HG02623 (cell line): Measurements from ENCODE around the gene TMOD3.

Experiments used
- ATAC-seq: cut with Tn5 transposase; IDR thresholded peaks from one replicate; pipeline ENCODE4 v1.9.1; 2021; ENCODE audit warnings: moderate library complexity; ENCODE audit not compliant: unreplicated experiment

The TMOD3 gene

DNA sequence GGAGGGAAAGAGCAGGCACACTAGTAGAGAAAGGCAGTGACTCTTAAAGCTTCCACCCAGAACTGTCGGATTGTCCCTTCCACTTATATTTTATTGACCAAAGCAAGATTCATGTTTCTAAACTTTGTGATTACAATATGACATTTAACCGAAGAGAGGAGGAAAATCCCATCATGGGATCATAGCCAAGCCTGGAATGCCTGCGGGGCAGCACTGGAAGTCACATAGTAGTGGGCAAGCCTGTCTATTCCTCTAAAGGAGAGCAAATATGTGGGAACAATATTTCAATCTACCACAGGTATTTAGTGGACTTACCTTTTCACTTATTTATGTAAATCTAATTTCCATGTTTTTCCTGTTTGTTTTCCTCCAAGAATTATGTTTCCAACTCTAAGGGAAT, 3.8 kb upstream of the TMOD3 start:
- no peak for ATAC-seq

DNA sequence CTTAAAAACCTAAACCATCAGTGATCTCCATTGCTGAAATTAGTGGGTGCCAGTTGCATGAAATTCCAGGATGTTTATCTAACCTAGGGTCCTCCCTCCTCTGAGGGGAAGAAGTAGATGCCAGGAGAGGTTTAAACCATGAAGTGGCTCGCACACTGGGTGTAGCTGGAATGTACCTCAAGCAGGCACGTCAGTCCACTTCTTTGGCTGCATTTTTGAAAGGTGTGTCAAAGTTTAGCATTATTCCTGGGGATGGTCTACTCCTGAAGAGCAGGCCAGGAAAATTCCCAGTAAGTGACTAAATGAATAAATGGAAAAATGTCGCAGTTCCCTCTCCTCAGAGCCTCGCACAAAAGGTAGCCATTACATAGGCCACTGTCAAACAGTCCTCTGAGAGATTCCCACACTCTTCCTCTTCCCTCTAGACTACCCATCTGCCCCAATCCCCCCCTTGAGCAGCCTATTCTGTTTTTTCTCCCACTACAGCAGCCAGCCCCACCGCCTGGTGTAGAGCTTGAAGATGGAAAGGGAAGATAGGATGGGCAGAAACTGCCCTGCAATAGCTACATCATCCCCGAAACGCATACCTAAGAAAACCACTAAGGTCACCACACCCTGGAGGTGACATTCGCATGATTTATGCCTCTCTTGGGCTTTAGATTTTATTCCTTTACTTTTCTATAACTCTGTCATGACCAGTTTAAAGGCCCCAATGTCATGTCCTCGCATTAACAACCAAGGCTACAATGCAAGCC, 655 bp upstream of the TMOD3 start:
- no peak for ATAC-seq

GRCh38 chr15:51830276-51830806, 888 bp downstream of the TMOD3 start:
- ATAC-seq, result no peak

GRCh38 chr15:51833772-51834171, 4.3 kb downstream of the TMOD3 start:
- ATAC-seq, result no peak

- ATAC-seq, result no peak
Measured at GRCh38 chr15:51837792-51838251, 8.4 kb downstream of the TMOD3 start.

DNA sequence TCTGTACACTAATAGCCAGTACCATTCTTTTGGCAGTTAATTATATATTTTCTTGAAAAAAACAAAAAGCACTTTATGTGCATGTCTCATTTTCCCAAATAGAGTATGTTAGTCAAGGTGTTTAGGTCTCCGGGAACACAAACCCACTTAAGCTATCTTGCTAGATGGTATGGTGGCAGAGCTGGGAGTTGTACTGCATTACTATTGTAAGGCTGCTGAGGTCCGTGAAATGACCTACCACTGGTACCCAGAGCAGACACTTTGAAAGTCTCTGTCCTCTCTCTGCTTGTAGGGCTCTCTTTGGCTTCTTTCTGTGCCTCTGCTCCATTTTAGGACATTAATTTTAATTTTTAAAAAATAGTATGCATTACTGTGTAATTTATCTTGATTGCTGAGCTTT, 8.8 kb downstream of the TMOD3 start:
- ATAC-seq, result no peak

DNA sequence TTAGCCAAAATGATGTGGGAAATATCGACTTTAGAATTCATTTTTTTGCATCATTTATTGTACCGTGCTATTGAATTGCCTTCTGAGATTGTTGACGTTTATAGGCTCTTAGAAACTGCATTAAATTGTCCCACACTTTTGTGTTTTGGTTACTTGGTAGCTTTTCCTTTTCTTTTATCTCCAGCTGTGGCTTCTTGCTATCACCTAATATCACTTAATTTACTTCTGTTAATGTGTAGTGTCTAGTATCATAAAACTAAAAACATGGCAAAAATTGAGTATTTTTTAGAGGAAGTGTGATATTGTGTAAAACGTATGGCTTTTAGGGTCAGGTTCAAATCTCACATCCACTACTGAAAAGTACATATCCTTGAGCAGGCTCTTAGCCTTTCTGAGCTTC, 11.2 kb downstream of the TMOD3 start:
- ATAC-seq, result no peak

- ATAC-seq, result no peak
Measured at GRCh38 chr15:51841406-51842040, 12.1 kb downstream of the TMOD3 start.

DNA sequence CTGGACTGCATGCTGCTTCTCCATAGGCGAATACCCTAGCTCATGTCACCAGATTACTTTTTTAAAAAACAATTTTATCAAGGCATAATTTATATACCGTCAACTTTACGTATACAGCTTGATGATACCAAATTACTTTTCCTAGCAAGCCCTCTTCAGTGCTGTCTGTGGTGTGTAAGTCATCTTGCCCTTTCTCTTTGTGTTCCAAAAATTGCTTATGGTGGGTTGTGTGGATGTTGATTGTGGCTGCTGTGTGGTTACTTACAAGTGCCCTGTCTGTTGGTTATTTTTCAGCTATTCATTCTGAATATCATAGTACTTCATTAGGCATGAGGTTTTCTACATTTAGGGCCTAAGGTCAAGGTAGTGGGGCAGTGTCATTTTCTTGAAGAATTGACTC, 12.8 kb downstream of the TMOD3 start:
- no peak for ATAC-seq

DNA sequence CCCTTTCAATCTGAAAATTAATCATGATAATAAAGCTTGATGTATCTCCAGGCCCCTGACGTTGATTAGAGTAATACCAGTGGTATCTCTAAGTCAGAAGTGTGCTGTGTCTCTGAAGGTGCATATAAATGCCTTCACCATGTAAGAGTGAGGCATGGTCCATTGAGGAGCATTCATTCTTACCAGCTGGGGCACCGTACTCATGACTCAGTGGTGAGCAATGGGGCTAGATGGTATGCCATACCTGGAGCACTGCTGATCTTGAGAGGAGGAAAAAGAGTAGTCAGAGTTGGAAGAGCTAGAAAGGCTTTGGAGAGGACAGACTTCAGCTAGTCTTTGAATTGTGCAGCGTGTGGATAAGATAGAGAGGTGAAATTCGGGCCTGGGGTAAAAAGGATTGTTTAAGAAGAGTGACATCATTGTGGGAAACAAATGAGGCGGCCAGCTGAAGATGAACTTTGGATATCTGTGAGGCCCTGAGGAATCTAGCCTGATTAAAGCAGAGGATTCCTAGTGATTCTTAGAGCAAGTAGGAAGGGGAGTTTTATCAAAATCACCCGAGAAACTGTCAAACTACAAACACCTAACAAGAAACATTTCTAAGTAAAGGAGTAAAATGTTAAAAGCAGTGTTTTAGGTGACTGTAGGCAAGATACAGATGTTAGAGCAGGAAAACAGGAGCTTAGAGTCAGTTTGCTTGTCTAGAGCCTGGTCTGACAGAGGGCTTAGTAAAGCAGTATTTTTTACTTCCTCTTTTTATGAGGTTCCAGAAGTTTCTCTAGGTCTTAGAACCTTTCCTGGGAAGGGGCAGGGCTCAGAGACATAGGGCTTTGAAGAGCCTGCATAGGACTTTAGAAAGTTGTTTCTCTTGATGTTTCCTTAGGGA, 13.6 kb downstream of the TMOD3 start:
- no peak for ATAC-seq

DNA sequence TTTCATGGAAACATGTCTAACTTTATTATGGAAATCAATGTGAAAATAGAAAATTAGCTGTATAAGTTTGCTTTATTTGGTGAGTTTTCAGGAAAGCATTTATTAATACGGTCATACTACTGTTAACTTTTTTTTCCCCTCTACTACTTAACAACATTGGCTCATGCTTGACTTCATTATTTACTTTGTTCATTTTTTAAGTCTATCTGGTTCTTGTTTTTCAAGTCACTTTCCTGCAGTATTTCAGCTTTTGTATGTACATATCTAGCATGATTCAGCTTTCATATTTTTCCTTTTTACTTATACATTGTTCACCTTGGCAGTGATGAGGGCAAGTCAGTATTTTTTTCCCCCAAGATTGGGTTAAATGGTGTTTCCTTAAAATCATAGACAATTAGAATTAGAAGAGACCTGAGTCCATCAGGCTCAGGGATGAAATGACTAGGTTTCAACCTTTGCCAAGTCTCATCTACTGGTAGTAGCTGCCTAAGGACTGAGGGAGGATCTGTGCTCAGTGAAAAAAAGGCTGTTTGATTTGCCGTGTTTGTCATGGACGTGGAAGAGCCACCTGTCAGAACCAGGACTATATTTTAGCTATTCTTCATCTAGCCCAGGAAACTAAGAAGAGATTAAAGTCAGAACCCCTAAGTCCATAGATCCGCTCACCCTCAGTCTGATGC, 15.4 kb downstream of the TMOD3 start:
- ATAC-seq, result no peak

GRCh38 chr15:51846066-51846462, 16.6 kb downstream of the TMOD3 start:
- ATAC-seq, result no peak

- ATAC-seq, result no peak
Measured at GRCh38 chr15:51846463-51847230, 17.2 kb downstream of the TMOD3 start.

GRCh38 chr15:51848811-51849210, 19.4 kb downstream of the TMOD3 start:
- no peak for ATAC-seq

DNA sequence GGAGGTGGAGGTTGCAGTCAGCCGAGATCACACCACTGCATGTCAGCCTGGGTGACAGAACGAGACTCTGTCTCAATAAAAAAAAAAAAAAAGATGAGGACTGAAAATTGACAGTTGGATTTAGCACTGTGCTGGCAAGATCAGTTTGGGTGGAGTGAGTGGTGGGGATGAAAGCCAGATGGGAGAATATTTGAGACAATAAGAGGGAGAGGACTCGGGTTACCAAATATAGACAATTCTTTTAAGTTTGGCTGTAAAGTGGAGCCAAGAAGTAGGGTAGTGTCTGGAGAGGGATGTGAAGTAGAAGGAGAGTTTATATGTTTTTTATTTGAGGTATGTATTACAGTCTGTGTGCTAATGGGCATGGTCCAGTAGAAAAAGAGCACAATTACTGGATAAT, 20.4 kb downstream of the TMOD3 start:
- no peak for ATAC-seq

DNA sequence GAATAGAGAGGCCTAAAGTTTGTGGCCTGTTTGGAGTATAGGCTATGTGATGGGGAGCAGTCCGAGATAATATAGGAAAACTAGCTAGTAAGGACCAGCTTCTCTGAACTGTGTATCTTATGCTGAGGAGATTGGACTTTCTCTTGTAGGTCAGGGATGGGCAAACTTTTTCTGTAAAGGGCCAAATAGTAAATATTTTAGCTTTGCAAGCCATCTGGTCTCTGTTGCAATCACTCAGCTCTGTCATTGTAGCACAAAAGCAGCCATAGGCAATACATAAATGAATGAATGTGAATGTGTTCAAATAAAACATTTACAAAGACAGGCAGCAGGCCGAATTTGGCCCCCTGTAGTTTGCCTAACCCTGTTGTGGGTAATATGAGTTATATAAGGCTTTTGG, 24.5 kb downstream of the TMOD3 start:
- ATAC-seq, result no peak

DNA sequence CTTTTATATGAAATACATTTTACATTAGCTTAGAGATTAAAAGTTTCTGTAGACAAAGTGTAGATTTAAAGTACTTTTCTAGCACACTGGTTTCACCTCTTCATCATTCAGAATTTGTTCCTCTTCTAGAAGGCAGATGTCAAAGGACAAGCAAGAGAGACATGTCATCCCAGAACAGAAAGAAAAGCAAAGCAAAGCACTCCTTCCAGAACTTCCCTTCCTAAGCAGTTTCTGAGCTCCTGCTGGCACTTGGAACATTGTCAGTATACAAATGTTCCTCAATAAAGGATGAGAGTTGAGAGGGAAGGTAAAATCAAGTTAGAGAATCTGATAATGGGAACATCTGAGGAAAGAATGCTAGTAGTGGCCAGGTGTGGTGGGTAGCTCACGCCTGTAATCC, 26.2 kb downstream of the TMOD3 start:
- ATAC-seq, result no peak

GRCh38 chr15:51856714-51857380, 27.4 kb downstream of the TMOD3 start:
- ATAC-seq, result no peak

GRCh38 chr15:51861557-51862359, 32.3 kb downstream of the TMOD3 start:
- ATAC-seq, result no peak
